Mammary epithelial cell (primary cell): ENCODE measurements around the gene CCR5AS.

ENCODE experiments used
- CTCF ChIP-seq, 2 donors: IDR thresholded peaks in 1 of 2; conservative IDR thresholded peaks in 1 of 2; 2 replicates each; pipeline ENCODE4 v1.5.1; 2011 to 2012; ENCODE audit warnings: inconsistent platforms in 2 of 2, low read length in 2 of 2, mild to moderate bottlenecking in 2 of 2, control low read depth in 1 of 2, low read depth in 1 of 2; ENCODE audit not compliant: insufficient read depth in 1 of 2; ENCODE audit errors: extremely low read depth in 1 of 2
- EZH2 ChIP-seq: IDR thresholded peaks from 2 replicates; pipeline ENCODE4 v1.6.1; 2012; ENCODE audit warnings: low read length, inconsistent platforms, borderline replicate concordance

- TF ChIP-seq CTCF (conservative IDR thresholded peaks at IDR 0.05 in 1 of 2, IDR thresholded peaks at IDR 0.05 in 1 of 2; ENCODE audit: extremely low read depth in 1 of 2, insufficient read depth in 1 of 2, low read depth in 1 of 2, low read length in 2 of 2) (no peak), EZH2 (no peak)
These were observed 55.2 kb downstream of the CCR5AS start for GRCh38 chr3:46351646-46352045.
